Measurements from ENCODE around the gene DNAH5.
A peak's percentile ranks its signal among the peaks of the same experiment; 100 is the strongest.

The DNAH5 gene

GRCh38 chr5:13919786-13920185 lies 24.7 kb downstream of the DNAH5 start:
- no peak overlapping the region for H3K27ac Mint-ChIP-seq
- no peaks in the 10 kb centered on the region for H3K9me3 Mint-ChIP-seq
- no peaks in the 10 kb centered on the region for H3K4me1 Mint-ChIP-seq
- no peaks in the 10 kb centered on the region for H3K36me3 Mint-ChIP-seq
- H3K27me3 Mint-ChIP-seq, result peaks cover 19% of the 10 kb centered on the region
- ATAC-seq, result no peak
- H3K4me3 Mint-ChIP-seq, result no peak overlapping the region

- H3K27me3 Mint-ChIP-seq, result peaks cover 19% of the 10 kb centered on the region
- H3K36me3 Mint-ChIP-seq, result no peaks in the 10 kb centered on the region
- ATAC-seq, result no peak
- no peaks in the 10 kb centered on the region for H3K9me3 Mint-ChIP-seq
- H3K4me1 Mint-ChIP-seq, result no peaks in the 10 kb centered on the region
- no peak overlapping the region for H3K4me3 Mint-ChIP-seq
- no peak overlapping the region for H3K27ac Mint-ChIP-seq
Measured at GRCh38 chr5:13919087-13919486, 25.4 kb downstream of the DNAH5 start.

GRCh38 chr5:13917061-13917460 lies 27.4 kb downstream of the DNAH5 start:
- ATAC-seq, result no peak
- Mint-ChIP-seq H3K4me1 (no peaks in the 10 kb centered on the region), H3K27ac (no peak overlapping the region), H3K27me3 (peaks cover 15% of the 10 kb centered on the region), H3K4me3 (no peak overlapping the region), H3K9me3 (no peaks in the 10 kb centered on the region), H3K36me3 (no peaks in the 10 kb centered on the region)

GRCh38 chr5:13913962-13914361 lies 30.5 kb downstream of the DNAH5 start:
- Mint-ChIP-seq H3K36me3 (no peaks in the 10 kb centered on the region), H3K9me3 (no peaks in the 10 kb centered on the region), H3K4me1 (no peaks in the 10 kb centered on the region), H3K27me3 (no peaks in the 10 kb centered on the region), H3K4me3 (no peak overlapping the region), H3K27ac (no peak overlapping the region)
- ATAC-seq, result no peak

- no peaks in the 10 kb centered on the region for H3K36me3 Mint-ChIP-seq
- no peaks in the 10 kb centered on the region for H3K4me1 Mint-ChIP-seq
- no peak overlapping the region for H3K4me3 Mint-ChIP-seq
- peak; percentile 18 for ATAC-seq
- no peaks in the 10 kb centered on the region for H3K9me3 Mint-ChIP-seq
- H3K27me3 Mint-ChIP-seq, result no peaks in the 10 kb centered on the region
- no peak overlapping the region for H3K27ac Mint-ChIP-seq
Measured at GRCh38 chr5:13910637-13911288, 33.7 kb downstream of the DNAH5 start.

- H3K4me3 Mint-ChIP-seq, result no peak overlapping the region
- no peak for ATAC-seq
- H3K27me3 Mint-ChIP-seq, result no peaks in the 10 kb centered on the region
- H3K27ac Mint-ChIP-seq, result no peak overlapping the region
- H3K9me3 Mint-ChIP-seq, result no peaks in the 10 kb centered on the region
- H3K36me3 Mint-ChIP-seq, result no peaks in the 10 kb centered on the region
- no peaks in the 10 kb centered on the region for H3K4me1 Mint-ChIP-seq
Measured at GRCh38 chr5:13910201-13910600, 34.3 kb downstream of the DNAH5 start.

- Mint-ChIP-seq H3K27me3 (no peaks in the 10 kb centered on the region), H3K9me3 (no peaks in the 10 kb centered on the region), H3K36me3 (no peaks in the 10 kb centered on the region), H3K27ac (no peak overlapping the region), H3K4me3 (no peak overlapping the region), H3K4me1 (no peaks in the 10 kb centered on the region)
- no peak for ATAC-seq
Measured at GRCh38 chr5:13909271-13909670, 35.2 kb downstream of the DNAH5 start.

GRCh38 chr5:13898569-13898968 lies 45.9 kb downstream of the DNAH5 start:
- Mint-ChIP-seq H3K36me3 (no peaks in the 10 kb centered on the region), H3K9me3 (peaks cover 2% of the 10 kb centered on the region), H3K27ac (no peak overlapping the region), H3K27me3 (peaks cover 38% of the 10 kb centered on the region), H3K4me1 (no peaks in the 10 kb centered on the region), H3K4me3 (no peak overlapping the region)
- no peak for ATAC-seq

- Mint-ChIP-seq H3K27ac (no peak overlapping the region), H3K27me3 (no peaks in the 10 kb centered on the region), H3K9me3 (peaks cover 21% of the 10 kb centered on the region), H3K4me1 (no peaks in the 10 kb centered on the region), H3K36me3 (no peaks in the 10 kb centered on the region), H3K4me3 (no peak overlapping the region)
- ATAC-seq, result no peak
Measured at GRCh38 chr5:13878357-13878756, 66.1 kb downstream of the DNAH5 start.

GRCh38 chr5:13866792-13867191 lies 77.7 kb downstream of the DNAH5 start:
- no peak overlapping the region for H3K27ac Mint-ChIP-seq
- peaks cover 13% of the 10 kb centered on the region for H3K9me3 Mint-ChIP-seq
- H3K4me1 Mint-ChIP-seq, result no peaks in the 10 kb centered on the region
- H3K27me3 Mint-ChIP-seq, result no peaks in the 10 kb centered on the region
- no peak overlapping the region for H3K4me3 Mint-ChIP-seq
- ATAC-seq, result no peak
- no peaks in the 10 kb centered on the region for H3K36me3 Mint-ChIP-seq

GRCh38 chr5:13865312-13865711 lies 79.2 kb downstream of the DNAH5 start:
- ATAC-seq, result no peak
- H3K4me1 Mint-ChIP-seq, result no peaks in the 10 kb centered on the region

GRCh38 chr5:13860146-13860545 lies 84.3 kb downstream of the DNAH5 start:
- Mint-ChIP-seq H3K36me3 (no peaks in the 10 kb centered on the region), H3K27ac (no peak overlapping the region), H3K9me3 (peaks cover 21% of the 10 kb centered on the region), H3K4me3 (no peak overlapping the region), H3K27me3 (no peaks in the 10 kb centered on the region), H3K4me1 (no peaks in the 10 kb centered on the region)
- no peak for ATAC-seq

More at GRCh38 chr5:13865312-13865711, 79.2 kb downstream of the DNAH5 start:
- no peak overlapping the region for H3K4me3 Mint-ChIP-seq
- no peak overlapping the region for H3K27ac Mint-ChIP-seq
- no peaks in the 10 kb centered on the region for H3K36me3 Mint-ChIP-seq
- no peaks in the 10 kb centered on the region for H3K27me3 Mint-ChIP-seq
- peaks cover 13% of the 10 kb centered on the region for H3K9me3 Mint-ChIP-seq

GRCh38 chr5:13859270-13860065 lies 85.0 kb downstream of the DNAH5 start:
- Mint-ChIP-seq H3K4me1 (no peaks in the 10 kb centered on the region), H3K27ac (no peak overlapping the region), H3K36me3 (no peaks in the 10 kb centered on the region), H3K4me3 (no peak overlapping the region), H3K27me3 (no peaks in the 10 kb centered on the region), H3K9me3 (peaks cover 21% of the 10 kb centered on the region)
- no peak for ATAC-seq

- Mint-ChIP-seq H3K4me1 (no peaks in the 10 kb centered on the region), H3K27me3 (no peaks in the 10 kb centered on the region), H3K4me3 (no peak overlapping the region), H3K36me3 (no peaks in the 10 kb centered on the region), H3K9me3 (no peaks in the 10 kb centered on the region), H3K27ac (no peak overlapping the region)
- ATAC-seq, result no peak
Measured at GRCh38 chr5:13843175-13843846, 101.2 kb downstream of the DNAH5 start.

- Mint-ChIP-seq H3K4me1 (no peaks in the 10 kb centered on the region), H3K27ac (no peak overlapping the region), H3K4me3 (no peak overlapping the region), H3K9me3 (peaks cover 5% of the 10 kb centered on the region), H3K36me3 (no peaks in the 10 kb centered on the region), H3K27me3 (no peaks in the 10 kb centered on the region)
- ATAC-seq, result no peak
Measured at GRCh38 chr5:13833440-13833839, 111.0 kb downstream of the DNAH5 start.

GRCh38 chr5:13831351-13831750 lies 113.1 kb downstream of the DNAH5 start:
- Mint-ChIP-seq H3K4me3 (no peak overlapping the region), H3K27ac (no peak overlapping the region), H3K27me3 (no peaks in the 10 kb centered on the region), H3K4me1 (no peaks in the 10 kb centered on the region), H3K36me3 (no peaks in the 10 kb centered on the region), H3K9me3 (peaks cover 12% of the 10 kb centered on the region)
- no peak for ATAC-seq
